Spleen (tissue), 11 donors: ENCODE measurements around the gene MT1H. TPM values are rescaled to one million over a fixed set of nuclear protein-coding genes. Genes with fewer than 3 reads are reported as not detected.

Source experiments
- DNase-seq: peaks from one replicate; pipeline ENCODE4 v3.0.0-alpha.2; 2020
- H3K27ac ChIP-seq, 8 donors: fragments of 200-600 bp; sonication (generic) in 7 of 8; 1 replicate in 4 of 8; 2 replicates in 4 of 8; pipeline versions ENCODE4 v1.5.0 to v1.8.0; 2016 to 2021; ENCODE audit warnings: inconsistent platforms in 4 of 8, mild to moderate bottlenecking in 4 of 8, moderate library complexity in 1 of 8
- H3K27me3 ChIP-seq, 7 donors: fragments of 200-600 bp; sonication (generic) in 6 of 7; replicated peaks in 1 of 7; 1 replicate in 4 of 7; 2 replicates in 3 of 7; pipeline versions ENCODE4 v1.5.0 to v1.8.0; 2016 to 2021; ENCODE audit warnings: inconsistent platforms in 3 of 7, mild to moderate bottlenecking in 1 of 7
- H3K36me3 ChIP-seq, 6 donors: fragments of 200-600 bp; sonication (generic) in 5 of 6; 1 replicate in 4 of 6; 2 replicates in 2 of 6; pipeline versions ENCODE4 v1.5.0 to v1.8.0; 2016 to 2021; ENCODE audit warnings: inconsistent platforms in 2 of 6
- H3K4me1 ChIP-seq, 6 donors: fragments of 200-600 bp; sonication (generic) in 5 of 6; 1 replicate in 3 of 6; 2 replicates in 3 of 6; pipeline versions ENCODE4 v1.5.0 to v1.8.0; 2016 to 2021; ENCODE audit warnings: inconsistent platforms in 3 of 6
- H3K4me3 ChIP-seq, 8 donors: fragments of 200-600 bp; sonication (generic) in 7 of 8; 1 replicate in 4 of 8; 2 replicates in 4 of 8; pipeline versions ENCODE4 v1.5.0 to v1.8.0; 2016 to 2021; ENCODE audit warnings: inconsistent platforms in 4 of 8, mild to moderate bottlenecking in 4 of 8, moderate library complexity in 2 of 8
- H3K9me3 ChIP-seq, 8 donors: fragments of 200-600 bp; sonication (generic) in 7 of 8; 1 replicate in 4 of 8; 2 replicates in 4 of 8; pipeline versions ENCODE4 v1.5.0 to v1.8.0; 2016 to 2021; ENCODE audit warnings: inconsistent platforms in 4 of 8
- CTCF ChIP-seq, 11 experiments: fragments of 200-600 bp in 7 of 11; fragments of 450-650 bp in 4 of 11; sonication (generic) in 4 of 11; IDR thresholded peaks in 8 of 11; conservative IDR thresholded peaks in 3 of 11; 1 replicate in 7 of 11; 2 replicates in 4 of 11; pipeline versions ENCODE4 v1.4.0 to v1.8.0; 2016 to 2021; ENCODE audit warnings: antibody characterized with exemption in 11 of 11, inconsistent platforms in 4 of 11, mild to moderate bottlenecking in 1 of 11
- POLR2A ChIP-seq, 3 donors: fragments of 450-650 bp; IDR thresholded peaks; one replicate each; pipeline ENCODE4 v1.5.1; 2017; ENCODE audit warnings: antibody characterized with exemption in 3 of 3, mild to moderate bottlenecking in 1 of 3
- POLR2AphosphoS5 ChIP-seq, 3 donors: sonication (generic); formaldehyde crosslinking; IDR thresholded peaks; one replicate each; pipeline ENCODE4 v1.5.1; 2017; ENCODE audit warnings: antibody characterized with exemption in 3 of 3
- WGBS, 5 donors: extraction: QIAGEN DNeasy Blood & Tissue Kit in 3 of 5; methylation state at CpG; one replicate each; pipeline versions ENCODE4 v1.1.5 to v1.1.7; 2013 to 2018; 5-methylcytosine and 5-hydroxymethylcytosine counted together
- intact Hi-C: fragments of 100-400 bp; cut with DNase I; formaldehyde crosslinking; loops from one replicate; pipeline ENCODE4 v1.15.0; 2023; ENCODE audit warnings: low total_unique reads
- polyA plus RNA-seq, 3 donors: library from polyadenylated mRNA; stranded (reverse); fragments of 200-250 nt; gene quantifications; one replicate each; pipeline ENCODE4 v1.2.1, GENCODE V29; 2013
- total RNA-seq, 7 donors: library from RNA; depleted of rRNA in 3 of 7; stranded (reverse); fragments of >200 nt in 3 of 7; fragmentation: NEBNext Ultra II Directional in 4 of 7; extraction: Animal tissue kit (Norgen Biotek cat#: 25700) in 4 of 7; gene quantifications; one replicate each; pipeline versions ENCODE4 v1.1.0 to v1.2.1, GENCODE V29; 2016 to 2021
- donor health status: healthy with polysubstance abuse.
- donor health status: DM: no; HTN: no; CAD: no; lungs with moderate emphysema.
- donor health status: DM: no; HTN: no; CAD: no.
- donor health status: Bipolar disorder and iron deficiency.
- donor health status: healthy.
- donor health status: DM: no; HTN: no; CAD: no.
- donor health status: DM: yes; HTN: yes; CAD: no.

MT1H gene
- total and polyA plus RNA-seq, 10 donors: 0.54 to 1.1 (median 0.96) TPM; not detected in 7

GRCh38 chr16:56675685-56676210 lies 6.1 kb downstream of the MT1H start:
- no peaks in the 10 kb centered on the region for H3K9me3 ChIP-seq
- H3K27ac ChIP-seq: no peak overlapping the region
- H3K36me3 ChIP-seq: no peaks in the 10 kb centered on the region
- no peak for DNase-seq
- no peak for TF ChIP-seq POLR2AphosphoS5 (IDR thresholded peaks at IDR 0.05)
- no peak for TF ChIP-seq CTCF (IDR thresholded peaks at IDR 0.05 in 8 of 11, conservative IDR thresholded peaks at IDR 0.05 in 3 of 11)
- no peak for TF ChIP-seq POLR2A (IDR thresholded peaks at IDR 0.05)
- intact Hi-C loops: no loop called here
- peak overlapping the region in 5 of 8 donors; percentile 16 to 54 (median 18) for H3K4me3 ChIP-seq
- H3K27me3 ChIP-seq: peaks cover 3 to 68% (median 11%) of the 10 kb centered on the region in 7 donors
- H3K4me1 ChIP-seq: peaks cover 0 to 14% (median 9%) of the 10 kb centered on the region in 6 donors
- 2 to 7% (median 5%) methylated on average over 31 to 32 of the region's 32 CpGs for WGBS, 5 donors

DNA sequence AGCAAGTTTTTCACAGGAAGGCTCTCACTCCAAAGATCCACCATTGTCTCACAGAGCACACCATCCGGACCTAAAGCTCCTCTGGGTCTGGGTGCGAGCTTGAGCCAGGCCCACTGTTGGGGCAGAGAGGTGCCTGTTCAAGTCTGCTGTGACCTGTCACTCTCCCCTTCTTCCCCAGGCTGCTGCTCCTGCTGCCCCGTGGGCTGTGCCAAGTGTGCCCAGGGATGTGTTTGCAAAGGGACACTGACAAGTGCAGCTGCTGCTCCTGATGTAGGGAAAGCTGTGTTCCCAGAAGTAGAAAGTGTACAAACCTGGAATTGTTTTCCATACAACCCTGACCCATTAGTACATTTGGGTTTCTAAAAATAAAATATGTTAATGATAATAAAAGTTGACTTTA lies 7.9 kb downstream of the MT1H start:
- no peak for TF ChIP-seq POLR2AphosphoS5 (IDR thresholded peaks at IDR 0.05)
- TF ChIP-seq POLR2A (IDR thresholded peaks at IDR 0.05): no peak
- no peak for TF ChIP-seq CTCF (IDR thresholded peaks at IDR 0.05 in 8 of 11, conservative IDR thresholded peaks at IDR 0.05 in 3 of 11)
- WGBS, 5 donors: 81 to 93% (median 84%) methylated on average over 3 of the region's 3 CpGs
- H3K27me3 ChIP-seq: peaks cover 3 to 51% (median 9%) of the 10 kb centered on the region in 7 donors
- no peak for DNase-seq
- intact Hi-C loops: no loop called here
- no peaks in the 10 kb centered on the region for H3K36me3 ChIP-seq
- peaks cover 0 to 29% (median 20%) of the 10 kb centered on the region in 6 donors for H3K4me1 ChIP-seq
- no peaks in the 10 kb centered on the region for H3K9me3 ChIP-seq
- no peak overlapping the region for H3K27ac ChIP-seq
- no peak overlapping the region for H3K4me3 ChIP-seq

- TF ChIP-seq CTCF (IDR thresholded peaks at IDR 0.05 in 8 of 11, conservative IDR thresholded peaks at IDR 0.05 in 3 of 11) (no peak), POLR2A (IDR thresholded peaks at IDR 0.05) (no peak), POLR2AphosphoS5 (IDR thresholded peaks at IDR 0.05) (no peak)
- Histone ChIP-seq H3K4me3 (no peak overlapping the region), H3K36me3 (no peaks in the 10 kb centered on the region), H3K4me1 (peaks cover 0 to 44% (median 33%) of the 10 kb centered on the region in 6 donors), H3K27ac (no peak overlapping the region), H3K9me3 (no peaks in the 10 kb centered on the region), H3K27me3 (peaks cover 3 to 34% (median 9%) of the 10 kb centered on the region in 7 donors)
- 84 to 93% (median 91%) methylated on average over 3 of the region's 3 CpGs for WGBS, 5 donors
- intact Hi-C loops: no loop called here
- DNase-seq: no peak
These were observed 9.6 kb downstream of the MT1H start for GRCh38 chr16:56679078-56679730.

- H3K4me1 ChIP-seq: peaks cover 0 to 44% (median 33%) of the 10 kb centered on the region in 6 donors
- H3K4me3 ChIP-seq: no peak overlapping the region
- DNase-seq: no peak
- TF ChIP-seq POLR2A (IDR thresholded peaks at IDR 0.05) (no peak), CTCF (IDR thresholded peaks at IDR 0.05 in 8 of 11, conservative IDR thresholded peaks at IDR 0.05 in 3 of 11) (no peak), POLR2AphosphoS5 (IDR thresholded peaks at IDR 0.05) (no peak)
- H3K9me3 ChIP-seq: no peaks in the 10 kb centered on the region
- 79 to 95% (median 86%) methylated on average over 5 to 6 of the region's 6 CpGs for WGBS, 5 donors
- no peak overlapping the region for H3K27ac ChIP-seq
- intact Hi-C loops: loop anchor here (10.0 kb wide), 1 partner anchor 75 kb away; the partner anchor contains the start of gene MT2A
- no peaks in the 10 kb centered on the region for H3K36me3 ChIP-seq
- H3K27me3 ChIP-seq: peaks cover 3 to 30% (median 9%) of the 10 kb centered on the region in 7 donors
These were observed 10.2 kb downstream of the MT1H start for GRCh38 chr16:56679818-56680217.
